ENCODE data around the gene SNX4. TPM values are rescaled to one million over a fixed set of nuclear protein-coding genes. Genes with fewer than 3 reads are reported as not detected.

Gene SNX4
- total RNA-seq, 4 donors from 2014 or later: 20.6 to 27.8 (median 24.9) TPM

DNA sequence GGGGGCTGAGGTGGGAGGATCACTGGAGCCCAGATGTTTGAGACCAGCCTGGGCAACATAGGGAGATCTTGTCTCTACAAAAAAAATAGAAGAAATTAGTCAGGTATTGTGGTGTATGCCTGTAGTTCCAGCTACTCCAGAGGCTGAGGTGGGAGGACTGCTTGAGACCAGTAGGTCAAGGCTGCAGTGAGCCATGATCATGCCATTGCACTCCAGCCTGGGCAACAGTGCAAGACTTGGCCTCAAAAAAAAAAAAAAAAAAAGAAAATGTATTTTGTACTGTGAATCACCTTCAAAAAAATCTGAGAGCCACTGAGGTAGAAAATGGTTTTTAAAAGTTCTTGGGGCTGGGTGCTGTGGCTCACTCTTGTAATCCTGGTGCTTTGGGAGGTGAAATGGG is 4.6 kb downstream of the SNX4 start:
- TF ChIP-seq POLR2A (IDR thresholded peaks at IDR 0.05) (no peak), POLR2AphosphoS5 (IDR thresholded peaks at IDR 0.05) (no peak), EP300 (IDR thresholded peaks at IDR 0.05) (no peak)
- TF ChIP-seq, protein P1, sequence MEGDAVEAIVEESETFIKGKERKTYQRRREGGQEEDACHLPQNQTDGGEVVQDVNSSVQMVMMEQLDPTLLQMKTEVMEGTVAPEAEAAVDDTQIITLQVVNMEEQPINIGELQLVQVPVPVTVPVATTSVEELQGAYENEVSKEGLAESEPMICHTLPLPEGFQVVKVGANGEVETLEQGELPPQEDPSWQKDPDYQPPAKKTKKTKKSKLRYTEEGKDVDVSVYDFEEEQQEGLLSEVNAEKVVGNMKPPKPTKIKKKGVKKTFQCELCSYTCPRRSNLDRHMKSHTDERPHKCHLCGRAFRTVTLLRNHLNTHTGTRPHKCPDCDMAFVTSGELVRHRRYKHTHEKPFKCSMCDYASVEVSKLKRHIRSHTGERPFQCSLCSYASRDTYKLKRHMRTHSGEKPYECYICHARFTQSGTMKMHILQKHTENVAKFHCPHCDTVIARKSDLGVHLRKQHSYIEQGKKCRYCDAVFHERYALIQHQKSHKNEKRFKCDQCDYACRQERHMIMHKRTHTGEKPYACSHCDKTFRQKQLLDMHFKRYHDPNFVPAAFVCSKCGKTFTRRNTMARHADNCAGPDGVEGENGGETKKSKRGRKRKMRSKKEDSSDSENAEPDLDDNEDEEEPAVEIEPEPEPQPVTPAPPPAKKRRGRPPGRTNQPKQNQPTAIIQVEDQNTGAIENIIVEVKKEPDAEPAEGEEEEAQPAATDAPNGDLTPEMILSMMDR (IDR thresholded peaks at IDR 0.05): no peak
- H3K9me3 ChIP-seq: no peaks in the 10 kb centered on the region
- no peak for DNase-seq (ENCODE audit: low spot score in 2 of 2)
- H3K27me3 ChIP-seq: no peaks in the 10 kb centered on the region
- peaks cover 25% of the 10 kb centered on the region for H3K4me1 ChIP-seq
- no peak overlapping the region for H3K27ac ChIP-seq
- peaks cover 13% of the 10 kb centered on the region for H3K36me3 ChIP-seq
- no peak overlapping the region for H3K4me3 ChIP-seq

DNA sequence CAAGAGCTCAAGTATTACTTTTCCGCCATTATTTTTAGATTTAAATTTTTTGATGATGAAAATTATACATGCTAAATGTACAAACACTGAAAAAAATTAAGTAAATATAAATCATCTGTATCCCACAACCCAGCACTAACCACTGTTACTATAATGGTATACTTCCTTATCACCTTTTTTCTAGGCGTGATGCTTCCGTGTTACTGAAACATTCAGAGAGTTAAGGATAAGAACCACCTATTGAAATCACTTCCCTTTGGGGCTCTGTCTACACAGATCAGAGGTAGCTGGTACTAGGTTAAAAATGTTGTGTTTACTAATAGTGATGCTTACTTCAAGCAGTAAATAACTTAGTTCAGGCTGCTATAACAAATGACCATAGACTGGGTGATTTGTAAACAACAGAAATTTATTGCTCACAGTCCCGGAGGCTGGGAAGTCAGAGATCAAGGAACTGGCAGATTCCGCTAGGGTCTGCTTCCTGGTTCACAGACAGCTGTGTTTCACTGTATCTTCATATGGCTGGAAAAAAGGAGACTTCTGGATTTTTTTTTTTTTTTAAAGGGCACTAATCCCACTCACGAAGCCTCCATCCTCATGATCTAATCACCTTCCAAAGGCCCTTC is 6.4 kb downstream of the SNX4 start:
- Histone ChIP-seq H3K27ac (no peak overlapping the region), H3K4me3 (no peak overlapping the region), H3K9me3 (no peaks in the 10 kb centered on the region), H3K4me1 (peaks cover 14% of the 10 kb centered on the region), H3K36me3 (peaks cover 16% of the 10 kb centered on the region), H3K27me3 (no peaks in the 10 kb centered on the region)
- TF ChIP-seq EP300 (IDR thresholded peaks at IDR 0.05): no peak
- no peak for TF ChIP-seq POLR2AphosphoS5 (IDR thresholded peaks at IDR 0.05)
- WGBS: 79% methylated on average over 6 of the region's 6 CpGs
- no peak for DNase-seq (ENCODE audit: low spot score in 2 of 2)

DNA sequence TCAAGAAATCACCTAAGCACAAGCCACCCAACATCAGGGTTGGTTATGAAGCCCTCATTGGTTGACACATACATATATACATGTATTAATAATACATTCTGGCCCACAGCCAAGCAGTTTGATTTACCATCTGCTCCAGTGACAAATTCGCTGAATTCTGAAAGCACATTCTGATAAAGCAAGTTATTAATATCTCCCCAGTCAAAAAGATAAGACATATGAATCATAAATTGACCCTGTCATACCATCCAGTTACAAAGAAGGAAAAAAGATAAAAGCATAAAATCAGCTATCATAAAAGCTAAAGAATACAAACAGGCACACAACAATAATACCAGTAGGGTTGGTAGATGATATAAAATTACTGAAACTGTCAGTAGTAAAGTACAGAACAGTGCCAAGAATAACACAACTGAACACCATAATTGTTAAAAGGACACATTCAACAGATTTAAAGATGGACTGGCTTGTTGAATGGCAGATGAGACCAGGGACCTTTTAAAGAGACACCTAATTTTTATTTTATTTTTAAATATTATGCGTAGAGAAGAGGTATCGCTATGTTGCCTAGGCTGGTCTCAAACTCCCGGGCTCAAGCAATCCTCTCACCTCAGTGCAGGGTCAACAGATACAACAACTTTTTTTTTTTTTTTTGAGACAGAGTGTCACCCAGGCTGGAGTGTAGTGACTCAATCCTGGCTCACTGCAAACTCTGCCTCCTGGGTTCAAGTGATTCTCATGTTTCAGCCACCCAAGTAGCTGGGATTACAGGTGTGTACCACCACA is 7.7 kb downstream of the SNX4 start:
- Histone ChIP-seq H3K4me1 (peaks cover 7% of the 10 kb centered on the region), H3K36me3 (peaks cover 20% of the 10 kb centered on the region), H3K27me3 (no peaks in the 10 kb centered on the region), H3K9me3 (peaks cover 3% of the 10 kb centered on the region), H3K27ac (no peak overlapping the region), H3K4me3 (no peak overlapping the region)
- WGBS: 76% methylated on average over 4 of the region's 4 CpGs
- TF ChIP-seq POLR2A (IDR thresholded peaks at IDR 0.05) (no peak), EP300 (IDR thresholded peaks at IDR 0.05) (no peak), POLR2AphosphoS5 (IDR thresholded peaks at IDR 0.05) (no peak)
- TF ChIP-seq, protein P1 (IDR thresholded peaks at IDR 0.05): no peak
- no peak for DNase-seq (ENCODE audit: low spot score in 2 of 2)

DNA sequence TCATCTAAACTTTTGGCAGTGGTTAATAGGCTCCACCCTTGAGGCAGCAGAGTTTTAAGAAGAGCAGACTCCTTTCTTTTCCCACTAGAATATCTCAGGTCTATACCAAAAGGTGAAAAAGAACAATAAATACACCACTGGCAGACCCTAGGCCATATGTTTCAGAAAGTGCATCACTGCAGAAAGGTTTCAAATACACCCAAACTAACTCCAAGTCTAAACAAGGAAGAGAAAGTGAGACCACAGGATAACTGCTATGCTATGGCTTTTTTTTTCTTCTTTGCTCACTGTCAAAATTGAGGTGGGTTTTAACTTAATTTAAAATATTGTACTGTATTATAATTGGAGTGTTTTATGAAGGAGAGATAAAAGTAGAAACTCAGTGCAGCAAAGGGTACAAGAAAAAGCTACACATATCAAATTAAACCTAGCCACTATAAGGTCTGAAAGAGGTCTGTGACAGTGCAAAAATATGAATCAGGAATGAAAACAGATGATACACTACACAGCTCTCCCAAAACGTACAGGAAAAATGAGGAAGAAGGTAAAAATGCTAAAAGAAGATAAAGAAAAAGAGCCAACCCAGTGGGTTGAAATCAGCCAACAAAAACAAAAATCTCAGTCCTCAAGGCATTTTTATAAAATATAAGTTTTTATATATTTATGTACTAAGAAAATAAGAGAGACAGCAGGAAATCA is 8.4 kb downstream of the SNX4 start:
- no peak overlapping the region for H3K4me3 ChIP-seq
- peaks cover 20% of the 10 kb centered on the region for H3K36me3 ChIP-seq
- WGBS: 6% methylated on average over 1 of the region's 1 CpG
- DNase-seq (ENCODE audit: low spot score in 2 of 2): no peak
- H3K9me3 ChIP-seq: peaks cover 3% of the 10 kb centered on the region
- H3K27ac ChIP-seq: no peak overlapping the region
- peaks cover 7% of the 10 kb centered on the region for H3K4me1 ChIP-seq
- no peaks in the 10 kb centered on the region for H3K27me3 ChIP-seq
- TF ChIP-seq POLR2AphosphoS5 (IDR thresholded peaks at IDR 0.05): no peak
- TF ChIP-seq, protein P1 (IDR thresholded peaks at IDR 0.05): no peak
- TF ChIP-seq POLR2A (IDR thresholded peaks at IDR 0.05): no peak
- no peak for TF ChIP-seq EP300 (IDR thresholded peaks at IDR 0.05)

DNA sequence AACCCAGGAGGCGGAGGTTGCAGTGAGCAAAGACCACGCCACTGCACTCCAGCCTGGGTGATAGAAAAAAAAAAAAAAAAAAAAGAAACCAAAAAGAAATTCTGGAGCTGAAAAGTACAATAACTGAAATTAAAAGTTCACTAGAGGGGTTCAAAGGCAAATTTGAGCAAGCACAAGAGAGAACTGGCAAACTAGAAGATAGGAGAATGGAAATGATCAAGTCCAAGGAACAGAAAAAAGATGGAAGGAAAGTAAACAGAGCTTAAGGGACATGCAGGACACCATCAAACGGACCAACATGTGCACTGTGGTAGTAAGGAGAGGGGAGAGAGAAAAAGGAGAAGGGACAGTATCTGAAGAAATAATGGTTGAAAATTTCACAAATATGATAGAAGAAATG is 12.9 kb downstream of the SNX4 start:
- no peak for DNase-seq (ENCODE audit: low spot score in 2 of 2)
- Histone ChIP-seq H3K9me3 (peaks cover 3% of the 10 kb centered on the region), H3K4me1 (peaks cover 5% of the 10 kb centered on the region), H3K36me3 (peaks cover 28% of the 10 kb centered on the region), H3K4me3 (no peak overlapping the region), H3K27ac (no peak overlapping the region), H3K27me3 (no peaks in the 10 kb centered on the region)
- WGBS: 100% methylated on average over 3 of the region's 3 CpGs
- TF ChIP-seq POLR2AphosphoS5 (IDR thresholded peaks at IDR 0.05) (no peak), POLR2A (IDR thresholded peaks at IDR 0.05) (no peak), EP300 (IDR thresholded peaks at IDR 0.05) (no peak)
- TF ChIP-seq, protein P1 (IDR thresholded peaks at IDR 0.05): no peak

Measured in suprapubic skin (tissue), 4 donors.